H1 (cell line): ENCODE measurements around the gene PRRX1.

Experiments
- CTCF ChIP-seq, 3 experiments: IDR thresholded peaks; 1 replicate in 2 of 3; 2 replicates in 1 of 3; pipeline versions ENCODE4 v1.5.1 to v1.6.1; 2011; ENCODE audit warnings: low read length in 3 of 3, mild to moderate bottlenecking in 3 of 3, inconsistent platforms in 2 of 3, low read depth in 1 of 3, moderate library complexity in 1 of 3; ENCODE audit not compliant: insufficient read depth in 1 of 3; ENCODE audit errors: control extremely low read depth in 1 of 3
- TAF1 ChIP-seq: IDR thresholded peaks from 2 replicates; pipeline ENCODE4 v1.6.1; 2011; ENCODE audit warnings: mild to moderate bottlenecking, low read depth, low read length
- TAF7 ChIP-seq: optimal IDR thresholded peaks from 2 replicates; pipeline ENCODE3; 2011; ENCODE audit warnings: low read depth, mild to moderate bottlenecking, inconsistent platforms, low read length, moderate library complexity, borderline replicate concordance

GRCh38 chr1:170665629-170666028 is 1.7 kb downstream of the PRRX1 start:
- TF ChIP-seq TAF7 (no peak), TAF1 (no peak), CTCF (IDR thresholded peaks at IDR 0.05; ENCODE audit: control extremely low read depth in 1 of 3, insufficient read depth in 1 of 3, low read depth in 1 of 3, low read length in 3 of 3) (no peak)
